ENCODE results near the gene OIP5. TPM values are rescaled to one million over a fixed set of nuclear protein-coding genes. Genes with fewer than 3 reads are reported as not detected.
"Not testable (repeated sequence)": the region's sequence is repeated elsewhere in the genome, so short reads cannot be mapped to it uniquely, and the experiment has no call there.

Gene OIP5
- polyA plus RNA-seq, 1 experiment, result 3.9 TPM

DNA sequence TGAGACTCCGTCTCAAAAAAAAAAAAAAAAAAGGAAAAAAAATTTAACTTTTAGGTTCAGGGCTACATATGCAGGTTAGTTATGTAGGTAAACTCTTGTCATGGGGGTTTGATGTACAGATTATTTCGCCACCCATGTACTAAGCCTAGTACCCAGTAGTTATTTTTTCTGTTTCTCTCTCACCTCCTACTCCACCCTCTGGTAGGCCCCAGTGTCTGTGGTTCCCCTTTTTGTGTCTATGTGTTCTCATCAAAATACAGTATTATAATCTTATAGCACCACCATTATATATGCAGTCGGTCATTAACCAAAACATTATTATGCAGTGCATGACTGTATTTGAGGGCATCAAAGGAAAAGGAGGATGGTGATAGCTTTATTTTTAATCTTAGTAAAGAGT is 54.1 kb downstream of the OIP5 start:
- Histone ChIP-seq H3K9me3 (ENCODE audit: control insufficient read depth, insufficient read depth, low read length) (no peaks in the 10 kb centered on the region), H3K27me3 (ENCODE audit: control insufficient read depth, insufficient read depth, low read length) (no peaks in the 10 kb centered on the region), H3K4me3 (ENCODE audit: low read depth, low read length) (no peak overlapping the region), H3K27ac (ENCODE audit: low read depth, low read length) (no peak overlapping the region)
- no peak for TF ChIP-seq CTCF (IDR thresholded peaks at IDR 0.05; ENCODE audit: low read depth, low read length)
- CTCF ChIA-PET, result no interaction called here
- no peak for DNase-seq (ENCODE audit: low read depth, low spot score)
- POLR2A ChIA-PET, result no interaction called here

DNA sequence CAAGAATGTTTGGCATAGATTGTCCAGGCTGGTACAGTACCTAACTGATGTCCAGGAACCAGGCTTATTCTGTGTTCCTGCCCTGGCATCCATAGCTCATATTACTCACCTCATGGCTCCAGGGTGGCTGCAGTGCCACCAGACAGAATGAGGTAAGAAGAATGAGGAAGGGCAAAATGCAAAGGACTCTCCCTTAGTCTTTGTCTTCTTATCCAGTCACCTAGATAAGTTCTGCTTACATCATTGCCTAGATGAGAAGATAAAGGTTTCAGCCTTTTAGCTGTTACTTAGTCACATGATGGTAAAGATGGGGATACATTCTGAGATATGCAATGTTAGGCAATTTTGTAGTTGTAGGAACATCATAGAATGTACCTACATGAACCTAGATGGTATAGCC is 55.6 kb downstream of the OIP5 start:
- CTCF ChIA-PET, result no interaction called here
- no peak overlapping the region for H3K27ac ChIP-seq (ENCODE audit: low read depth, low read length)
- H3K9me3 ChIP-seq (ENCODE audit: control insufficient read depth, insufficient read depth, low read length), result no peaks in the 10 kb centered on the region
- POLR2A ChIA-PET, result no interaction called here
- no peaks in the 10 kb centered on the region for H3K27me3 ChIP-seq (ENCODE audit: control insufficient read depth, insufficient read depth, low read length)
- no peak for TF ChIP-seq CTCF (IDR thresholded peaks at IDR 0.05; ENCODE audit: low read depth, low read length)
- DNase-seq (ENCODE audit: low read depth, low spot score), result no peak
- H3K4me3 ChIP-seq (ENCODE audit: low read depth, low read length), result no peak overlapping the region

GRCh38 chr15:41269887-41270286 is 62.5 kb downstream of the OIP5 start:
- ChIA-PET POLR2A (interaction anchor here (0.6 kb wide), 1 partner anchor 153 kb away, joined by 3 read pairs; no protein-coding TSS in a partner anchor), CTCF (interaction anchor here (1.0 to 1.5 kb wide), 2 partner anchors 39 to 63 kb away, joined by 3 to 4 read pairs; partner anchors contain the start of genes CHP1, NUSAP1 and OIP5)
- no peak overlapping the region for H3K27ac ChIP-seq (ENCODE audit: low read depth, low read length)
- TF ChIP-seq CTCF (IDR thresholded peaks at IDR 0.05; ENCODE audit: low read depth, low read length), result no peak
- no peak for DNase-seq (ENCODE audit: low read depth, low spot score)
- no peaks in the 10 kb centered on the region for H3K27me3 ChIP-seq (ENCODE audit: control insufficient read depth, insufficient read depth, low read length)
- no peak overlapping the region for H3K4me3 ChIP-seq (ENCODE audit: low read depth, low read length)
- H3K9me3 ChIP-seq (ENCODE audit: control insufficient read depth, insufficient read depth, low read length), result no peaks in the 10 kb centered on the region

DNA sequence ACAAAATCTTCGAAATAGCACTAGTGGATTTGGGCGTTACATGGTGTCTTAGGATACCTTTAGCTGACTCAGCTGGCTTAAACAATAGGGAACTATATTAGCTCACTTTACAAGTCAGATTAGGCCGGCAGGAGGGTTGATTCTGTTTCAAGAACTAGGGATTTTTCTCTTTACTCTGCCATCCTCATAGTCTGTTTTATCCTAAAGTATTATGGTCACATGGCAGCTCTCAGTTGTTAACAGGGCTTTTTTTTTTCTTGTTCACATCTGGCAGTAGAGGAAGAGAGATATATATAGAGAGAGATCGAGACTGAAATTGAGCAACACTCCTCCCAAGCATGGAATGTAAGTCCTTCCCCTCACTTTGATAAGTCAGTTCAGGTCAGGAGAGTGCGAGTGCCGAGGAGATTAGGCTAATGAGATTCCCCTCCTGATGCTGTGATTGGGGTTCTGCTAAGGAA is 68.5 kb downstream of the OIP5 start:
- no peaks in the 10 kb centered on the region for H3K9me3 ChIP-seq (ENCODE audit: control insufficient read depth, insufficient read depth, low read length)
- no peak for TF ChIP-seq CTCF (IDR thresholded peaks at IDR 0.05; ENCODE audit: low read depth, low read length)
- no peaks in the 10 kb centered on the region for H3K27me3 ChIP-seq (ENCODE audit: control insufficient read depth, insufficient read depth, low read length)
- H3K27ac ChIP-seq (ENCODE audit: low read depth, low read length), result no peak overlapping the region
- POLR2A ChIA-PET, result interaction anchor here (0.6 kb wide), 2 partner anchors 28 to 1143 kb away, joined by 3 to 6 read pairs; no protein-coding TSS in a partner anchor
- CTCF ChIA-PET, result no interaction called here
- DNase-seq (ENCODE audit: low read depth, low spot score), result no peak
- H3K4me3 ChIP-seq (ENCODE audit: low read depth, low read length), result no peak overlapping the region

DNA sequence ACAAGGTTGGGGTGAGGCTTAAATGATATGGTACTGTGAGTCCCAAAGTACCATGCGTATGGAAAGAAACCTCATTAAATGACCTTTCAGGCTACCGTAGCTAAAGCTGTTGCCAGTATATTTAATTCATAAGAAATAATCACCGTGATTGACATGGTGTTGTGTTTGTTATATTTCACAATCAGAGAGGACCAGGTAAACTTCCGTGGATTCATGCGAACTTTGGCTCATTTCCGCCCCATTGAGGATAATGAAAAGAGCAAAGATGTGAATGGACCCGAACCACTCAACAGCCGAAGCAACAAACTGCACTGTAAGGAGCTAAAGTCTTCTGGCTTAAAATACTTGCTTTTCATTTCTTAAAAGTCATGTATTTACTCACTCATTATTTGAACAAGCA is 69.8 kb downstream of the OIP5 start:
- Histone ChIP-seq H3K4me3 (ENCODE audit: low read depth, low read length) (no peak overlapping the region), H3K9me3 (ENCODE audit: control insufficient read depth, insufficient read depth, low read length) (no peaks in the 10 kb centered on the region), H3K27ac (ENCODE audit: low read depth, low read length) (no peak overlapping the region), H3K27me3 (ENCODE audit: control insufficient read depth, insufficient read depth, low read length) (no peaks in the 10 kb centered on the region)
- no peak for DNase-seq (ENCODE audit: low read depth, low spot score)
- TF ChIP-seq CTCF (IDR thresholded peaks at IDR 0.05; ENCODE audit: low read depth, low read length), result no peak
- CTCF ChIA-PET, result no interaction called here
- POLR2A ChIA-PET, result interaction anchor here (0.6 kb wide), 1 partner anchor 11 kb away, joined by 3 read pairs; no protein-coding TSS in a partner anchor

GRCh38 chr15:41260924-41261323 is 71.5 kb downstream of the OIP5 start:
- H3K27me3 ChIP-seq (ENCODE audit: control insufficient read depth, insufficient read depth, low read length); H3K27ac ChIP-seq (ENCODE audit: low read depth, low read length); POLR2A ChIA-PET; DNase-seq (ENCODE audit: low read depth, low spot score); H3K9me3 ChIP-seq (ENCODE audit: control insufficient read depth, insufficient read depth, low read length); CTCF ChIA-PET; H3K4me3 ChIP-seq (ENCODE audit: low read depth, low read length): not testable (repeated sequence)
